ENCODE measurements around the gene PAGR1.

The PAGR1 gene

DNA sequence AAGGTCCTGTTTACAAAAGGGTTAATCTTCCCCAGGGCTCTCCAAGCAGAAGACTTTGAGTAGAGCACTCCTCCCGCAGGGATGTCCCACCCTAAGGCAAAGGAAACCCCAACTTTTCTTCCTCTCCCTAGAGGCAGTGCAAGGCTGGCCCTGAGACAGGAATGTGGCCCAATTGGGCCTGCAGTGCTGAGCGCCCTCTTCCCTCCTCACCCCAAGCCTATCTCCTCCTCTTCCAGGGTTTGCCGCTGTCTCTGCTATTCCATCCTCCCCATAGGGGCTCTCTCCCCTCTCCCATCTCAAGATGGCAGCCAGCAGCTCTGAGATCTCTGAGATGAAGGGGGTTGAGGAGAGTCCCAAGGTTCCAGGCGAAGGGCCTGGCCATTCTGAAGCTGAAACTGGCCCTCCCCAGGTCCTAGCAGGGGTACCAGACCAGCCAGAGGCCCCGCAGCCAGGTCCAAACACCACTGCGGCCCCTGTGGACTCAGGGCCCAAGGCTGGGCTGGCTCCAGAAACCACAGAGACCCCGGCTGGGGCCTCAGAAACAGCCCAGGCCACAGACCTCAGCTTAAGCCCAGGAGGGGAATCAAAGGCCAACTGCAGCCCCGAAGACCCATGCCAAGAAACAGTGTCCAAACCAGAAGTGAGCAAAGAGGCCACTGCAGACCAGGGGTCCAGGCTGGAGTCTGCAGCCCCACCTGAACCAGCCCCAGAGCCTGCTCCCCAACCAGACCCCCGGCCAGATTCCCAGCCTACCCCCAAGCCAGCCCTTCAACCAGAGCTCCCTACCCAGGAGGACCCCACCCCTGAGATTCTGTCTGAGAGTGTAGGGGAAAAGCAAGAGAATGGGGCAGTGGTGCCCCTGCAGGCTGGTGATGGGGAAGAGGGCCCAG, 3.0 kb upstream of the PAGR1 start:
- H3K9me3 Mint-ChIP-seq = no peaks in the 10 kb centered on the region
- peaks cover 0 to 15% of the 10 kb centered on the region in 2 donors for H3K27me3 Mint-ChIP-seq
- peak overlapping the region; percentile 25 to 84 for H3K4me3 Mint-ChIP-seq
- H3K36me3 Mint-ChIP-seq = peaks cover 33 to 39% of the 10 kb centered on the region in 2 donors
- peaks cover 51 to 88% of the 10 kb centered on the region in 2 donors for H3K4me1 Mint-ChIP-seq
- DNase-seq (no peak), ATAC-seq (replicated peaks) (no peak)
- peak overlapping the region; percentile 37 for H3K27ac Mint-ChIP-seq

DNA sequence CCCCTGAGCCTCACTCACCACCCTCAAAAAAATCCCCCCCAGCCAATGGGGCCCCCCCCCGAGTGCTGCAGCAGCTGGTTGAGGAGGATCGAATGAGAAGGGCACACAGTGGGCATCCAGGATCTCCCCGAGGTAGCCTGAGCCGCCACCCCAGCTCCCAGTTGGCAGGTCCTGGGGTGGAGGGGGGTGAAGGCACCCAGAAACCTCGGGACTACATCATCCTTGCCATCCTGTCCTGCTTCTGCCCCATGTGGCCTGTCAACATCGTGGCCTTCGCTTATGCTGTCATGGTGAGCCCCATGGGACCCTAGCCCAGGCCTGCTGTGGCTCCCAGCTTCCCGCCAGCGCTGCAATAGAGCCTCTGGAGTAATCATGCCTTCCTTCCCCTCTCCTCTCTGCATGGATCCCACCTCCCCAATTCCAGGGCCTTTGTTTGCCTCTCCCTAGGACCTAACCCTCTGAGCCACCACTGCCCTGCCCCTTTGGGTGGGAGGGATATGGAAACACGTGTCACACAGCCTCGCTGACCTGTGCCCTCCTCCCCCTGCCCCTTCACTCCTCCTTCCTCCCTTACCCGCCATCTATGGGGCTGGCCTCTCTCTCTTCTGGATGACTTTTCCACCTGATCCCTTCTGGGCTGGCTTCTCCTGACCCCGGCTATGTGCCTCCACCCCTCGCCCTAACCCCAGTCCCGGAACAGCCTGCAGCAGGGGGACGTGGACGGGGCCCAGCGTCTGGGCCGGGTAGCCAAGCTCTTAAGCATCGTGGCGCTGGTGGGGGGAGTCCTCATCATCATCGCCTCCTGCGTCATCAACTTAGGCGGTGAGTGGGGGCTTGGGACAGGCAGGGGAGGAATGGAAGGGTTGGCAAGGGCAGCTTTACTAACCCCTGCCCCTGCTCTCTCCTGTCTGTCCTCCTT, 2.0 kb upstream of the PAGR1 start:
- no peaks in the 10 kb centered on the region for H3K9me3 Mint-ChIP-seq
- H3K27ac Mint-ChIP-seq = peak overlapping the region; percentile 73
- no peak for ATAC-seq (replicated peaks)
- peaks cover 0 to 15% of the 10 kb centered on the region in 2 donors for H3K27me3 Mint-ChIP-seq
- DNase-seq = no peak
- peak overlapping the region in 1 of 2 donors; percentile 14 for H3K4me3 Mint-ChIP-seq
- H3K4me1 Mint-ChIP-seq = peaks cover 52 to 88% of the 10 kb centered on the region in 2 donors
- peaks cover 33 to 39% of the 10 kb centered on the region in 2 donors for H3K36me3 Mint-ChIP-seq

DNA sequence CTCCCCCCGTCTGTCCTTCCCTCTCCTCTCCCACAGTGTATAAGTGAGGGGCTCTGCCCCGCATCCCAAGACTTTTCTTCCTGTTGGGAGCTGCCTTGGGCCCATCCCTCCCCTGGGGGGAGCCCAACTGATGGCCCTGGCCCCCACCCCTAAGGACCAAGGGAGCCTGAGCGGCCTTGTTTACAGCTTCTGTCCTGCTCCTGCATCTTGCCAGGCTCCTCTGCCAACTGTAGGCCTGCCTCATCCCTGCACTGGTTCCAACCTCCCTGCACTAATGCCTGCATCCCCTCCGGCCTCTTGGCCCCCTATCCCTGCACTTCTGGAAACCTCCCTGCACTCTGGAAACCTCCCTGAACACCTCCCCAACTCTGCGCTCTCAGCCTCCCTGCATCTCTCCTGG, 1.4 kb upstream of the PAGR1 start:
- peaks cover 35 to 43% of the 10 kb centered on the region in 2 donors for H3K36me3 Mint-ChIP-seq

DNA sequence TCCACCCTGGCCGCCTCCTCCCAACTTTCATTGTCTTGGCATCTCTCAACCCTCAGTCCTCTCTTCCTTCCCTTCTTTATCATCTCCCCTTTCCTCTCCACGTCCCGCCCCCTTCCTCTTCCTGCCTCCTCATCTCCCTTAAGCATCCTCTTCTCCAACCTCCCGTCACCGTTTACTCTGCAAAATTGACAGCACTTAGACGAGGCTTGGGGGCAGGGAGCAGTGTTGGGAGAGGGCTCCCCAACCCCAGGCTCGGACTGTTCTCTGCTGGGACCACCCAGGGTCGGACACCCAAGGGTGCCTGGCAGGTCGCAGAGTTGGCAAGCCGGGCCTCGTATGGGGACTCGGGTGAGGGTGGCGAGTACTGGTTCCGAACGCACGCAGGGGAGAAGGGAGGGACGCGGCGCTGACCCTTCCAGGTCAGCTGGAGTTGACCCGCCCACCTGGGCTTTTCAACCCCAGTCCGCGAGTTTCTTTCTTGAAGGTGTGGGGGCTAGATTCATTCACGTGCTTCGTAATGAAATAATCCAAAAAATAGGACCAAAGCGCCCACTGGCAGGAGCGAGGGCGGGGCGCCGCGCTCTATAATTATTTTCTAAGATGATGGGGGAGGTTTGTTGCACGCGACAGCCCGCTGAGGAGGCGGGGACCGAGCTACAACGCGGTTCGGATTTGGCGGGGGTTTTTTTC, 775 bp upstream of the PAGR1 start:
- ATAC-seq (replicated peaks) = no peak
- Mint-ChIP-seq H3K9me3 (no peaks in the 10 kb centered on the region), H3K4me3 (peak overlapping the region; percentile 89 to 97), H3K36me3 (peaks cover 32 to 41% of the 10 kb centered on the region in 2 donors), H3K27me3 (peaks cover 0 to 15% of the 10 kb centered on the region in 2 donors), H3K27ac (peak overlapping the region; percentile 65), H3K4me1 (peaks cover 53 to 88% of the 10 kb centered on the region in 2 donors)
- DNase-seq = no peak

More for the DNA sequence above, 1.4 kb upstream of the PAGR1 start:
- no peak for ATAC-seq (replicated peaks)
- Mint-ChIP-seq H3K9me3 (no peaks in the 10 kb centered on the region), H3K27ac (no peak overlapping the region), H3K4me1 (peaks cover 54 to 88% of the 10 kb centered on the region in 2 donors), H3K4me3 (peak overlapping the region; percentile 89 to 97), H3K27me3 (peaks cover 0 to 15% of the 10 kb centered on the region in 2 donors)
- DNase-seq = no peak

DNA sequence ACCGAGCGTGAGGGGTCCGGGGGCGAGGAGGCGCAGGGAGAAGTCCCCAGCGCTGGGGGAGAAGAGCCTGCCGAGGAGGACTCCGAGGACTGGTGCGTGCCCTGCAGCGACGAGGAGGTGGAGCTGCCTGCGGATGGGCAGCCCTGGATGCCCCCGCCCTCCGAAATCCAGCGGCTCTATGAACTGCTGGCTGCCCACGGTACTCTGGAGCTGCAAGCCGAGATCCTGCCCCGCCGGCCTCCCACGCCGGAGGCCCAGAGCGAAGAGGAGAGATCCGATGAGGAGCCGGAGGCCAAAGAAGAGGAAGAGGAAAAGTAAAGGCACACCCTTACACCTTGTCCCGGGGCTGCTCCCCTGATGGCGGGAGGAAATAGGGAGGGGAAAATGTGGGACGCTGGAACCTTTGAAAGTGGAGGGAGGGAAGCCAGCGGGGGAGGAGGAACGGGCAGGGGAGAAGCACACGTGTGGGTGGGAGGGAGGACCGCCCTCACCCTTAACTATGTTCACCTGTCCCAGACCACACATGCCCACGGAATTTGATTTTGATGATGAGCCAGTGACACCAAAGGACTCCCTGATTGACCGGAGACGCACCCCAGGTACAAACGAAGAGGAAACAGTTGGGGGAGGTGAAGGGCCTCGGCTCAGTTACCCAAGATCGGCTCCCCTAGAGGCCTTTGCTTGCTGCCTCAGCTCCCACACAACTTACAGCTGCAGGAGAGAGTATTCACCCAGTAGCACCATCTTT, 916 bp downstream of the PAGR1 start:
- ATAC-seq (replicated peaks) (peak; percentile 27 to 29), DNase-seq (peak; percentile 55)
- peaks cover 40 to 82% of the 10 kb centered on the region in 2 donors for H3K4me1 Mint-ChIP-seq
- peak overlapping the region; percentile 99 for H3K27ac Mint-ChIP-seq
- H3K4me3 Mint-ChIP-seq = peak overlapping the region; percentile 89 to 97
- H3K9me3 Mint-ChIP-seq = no peaks in the 10 kb centered on the region
- peaks cover 0 to 10% of the 10 kb centered on the region in 2 donors for H3K27me3 Mint-ChIP-seq
- H3K36me3 Mint-ChIP-seq = peaks cover 29 to 39% of the 10 kb centered on the region in 2 donors

DNA sequence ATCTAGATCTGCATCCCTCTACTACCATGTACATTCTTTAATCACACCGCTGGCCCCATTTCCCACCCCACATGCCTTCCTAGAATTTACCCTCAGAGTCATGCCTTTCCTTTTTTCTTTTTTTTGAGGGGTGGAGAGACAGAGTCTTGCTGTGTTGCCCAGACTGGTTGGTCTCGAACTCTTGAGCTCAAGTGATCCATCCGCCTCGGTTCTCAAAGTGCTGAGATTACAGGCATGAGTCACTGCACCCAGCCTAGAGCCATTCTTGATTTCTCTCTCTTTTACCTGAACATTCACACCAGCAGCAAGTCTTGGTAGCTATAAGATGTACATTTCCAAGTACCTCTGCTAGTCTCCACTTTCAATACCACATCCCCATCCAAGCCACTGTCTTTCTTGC, 2.1 kb downstream of the PAGR1 start:
- Mint-ChIP-seq H3K4me3 (peak overlapping the region; percentile 68 to 77), H3K36me3 (peaks cover 36 to 42% of the 10 kb centered on the region in 2 donors), H3K9me3 (no peaks in the 10 kb centered on the region), H3K27ac (no peak overlapping the region), H3K27me3 (no peaks in the 10 kb centered on the region), H3K4me1 (peaks cover 43 to 83% of the 10 kb centered on the region in 2 donors)
- DNase-seq = no peak
- ATAC-seq (replicated peaks) = no peak

DNA sequence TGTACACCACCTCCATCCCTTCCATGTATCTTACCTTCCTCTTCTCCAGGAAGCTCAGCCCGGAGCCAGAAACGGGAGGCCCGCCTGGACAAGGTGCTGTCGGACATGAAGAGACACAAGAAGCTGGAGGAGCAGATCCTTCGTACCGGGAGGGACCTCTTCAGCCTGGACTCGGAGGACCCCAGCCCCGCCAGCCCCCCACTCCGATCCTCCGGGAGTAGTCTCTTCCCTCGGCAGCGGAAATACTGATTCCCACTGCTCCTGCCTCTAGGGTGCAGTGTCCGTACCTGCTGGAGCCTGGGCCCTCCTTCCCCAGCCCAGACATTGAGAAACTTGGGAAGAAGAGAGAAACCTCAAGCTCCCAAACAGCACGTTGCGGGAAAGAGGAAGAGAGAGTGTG, 3.6 kb downstream of the PAGR1 start:
- H3K36me3 Mint-ChIP-seq = peaks cover 36 to 42% of the 10 kb centered on the region in 2 donors
- no peaks in the 10 kb centered on the region for H3K27me3 Mint-ChIP-seq
- H3K4me3 Mint-ChIP-seq = peak overlapping the region; percentile 96 to 98
- no peaks in the 10 kb centered on the region for H3K9me3 Mint-ChIP-seq
- peak overlapping the region; percentile 4 for H3K27ac Mint-ChIP-seq
- no peak for ATAC-seq (replicated peaks)
- no peak for DNase-seq
- peaks cover 39 to 74% of the 10 kb centered on the region in 2 donors for H3K4me1 Mint-ChIP-seq

DNA sequence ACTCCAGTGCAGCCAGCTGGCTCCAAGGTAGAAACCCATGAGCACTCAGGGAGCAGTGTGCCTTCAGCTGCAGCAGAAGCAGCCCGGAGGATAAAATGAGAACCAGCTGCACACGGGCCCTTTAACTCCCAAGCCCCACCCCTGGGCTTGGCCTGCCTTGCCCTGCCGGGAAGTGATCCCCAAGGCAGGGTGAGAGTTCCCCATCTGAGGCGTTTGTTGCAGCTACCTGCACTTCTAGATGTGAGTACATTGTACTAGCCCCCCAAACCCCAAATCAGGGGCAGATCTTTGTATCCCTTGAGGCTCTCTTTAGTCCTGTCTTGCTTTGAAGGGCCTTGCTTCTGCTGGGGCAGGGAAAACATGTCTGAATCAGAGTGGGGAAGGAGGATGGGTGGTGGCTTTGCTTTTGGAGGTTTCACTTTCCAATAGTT, 4.3 kb downstream of the PAGR1 start, which contains the start of gene MVP:
Gene MVP (plus strand): TSS at position 192 of the 431 bp plus-strand sequence. CDS start 10,088 bp downstream, outside the sequence.
- peaks cover 39 to 46% of the 10 kb centered on the region in 2 donors for H3K36me3 Mint-ChIP-seq
- peaks cover 36 to 73% of the 10 kb centered on the region in 2 donors for H3K4me1 Mint-ChIP-seq
- H3K9me3 Mint-ChIP-seq = no peaks in the 10 kb centered on the region
- peak within 1 kb of the TSS; percentile 96 to 98 for H3K4me3 Mint-ChIP-seq
- peak; percentile 35 to 38 for ATAC-seq (replicated peaks)
- H3K27me3 Mint-ChIP-seq = no peaks in the 10 kb centered on the region
- peak within 1 kb of the TSS; percentile 95 for H3K27ac Mint-ChIP-seq
- peak; percentile 54 for DNase-seq

DNA sequence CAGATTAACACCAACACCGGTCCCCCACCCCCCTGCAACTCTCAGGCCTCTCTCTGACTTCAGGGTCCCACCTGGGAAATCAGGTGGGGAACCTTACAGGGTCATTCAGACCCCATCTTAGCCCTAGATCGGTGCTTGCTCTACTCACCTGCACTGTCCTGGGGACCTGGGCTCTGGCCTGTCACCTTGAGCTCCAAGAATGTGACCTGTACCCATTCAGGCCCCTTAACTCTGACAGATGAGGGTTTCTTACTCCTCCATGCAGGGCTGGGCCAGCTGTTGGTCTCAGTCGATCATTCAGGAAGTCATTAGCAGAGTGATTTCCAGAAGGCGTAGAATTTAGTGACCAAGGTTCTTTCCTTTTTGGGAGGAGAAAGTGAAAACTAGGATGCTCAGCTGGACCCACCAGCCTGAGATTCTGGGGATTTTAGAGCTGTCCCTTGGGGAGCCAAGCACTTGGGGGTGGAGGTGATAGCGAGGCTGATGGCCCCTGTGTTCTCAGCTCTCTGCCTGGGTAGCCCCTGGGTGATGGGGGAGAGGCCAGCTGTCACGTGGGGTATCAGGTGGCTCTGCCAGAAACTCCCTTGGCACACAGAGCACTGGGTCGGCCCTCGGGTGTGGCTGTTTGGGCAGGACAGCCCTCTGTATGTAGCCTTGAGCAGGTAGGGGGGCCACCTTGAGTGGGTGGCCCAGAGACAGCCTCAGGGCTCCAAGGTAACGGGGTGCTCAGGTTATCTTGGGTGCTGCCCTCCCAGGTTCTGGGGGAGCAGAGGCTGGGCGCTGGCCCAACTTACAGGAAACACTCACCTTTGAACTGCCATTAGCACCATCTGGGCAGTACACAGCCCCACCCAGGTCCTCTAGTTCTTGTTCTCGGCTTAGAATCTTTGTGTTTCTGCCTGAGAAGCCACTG, 5.0 kb downstream of the PAGR1 start:
- ATAC-seq (replicated peaks) = peak; percentile 63 to 68
- H3K36me3 Mint-ChIP-seq = peaks cover 41 to 49% of the 10 kb centered on the region in 2 donors

DNA sequence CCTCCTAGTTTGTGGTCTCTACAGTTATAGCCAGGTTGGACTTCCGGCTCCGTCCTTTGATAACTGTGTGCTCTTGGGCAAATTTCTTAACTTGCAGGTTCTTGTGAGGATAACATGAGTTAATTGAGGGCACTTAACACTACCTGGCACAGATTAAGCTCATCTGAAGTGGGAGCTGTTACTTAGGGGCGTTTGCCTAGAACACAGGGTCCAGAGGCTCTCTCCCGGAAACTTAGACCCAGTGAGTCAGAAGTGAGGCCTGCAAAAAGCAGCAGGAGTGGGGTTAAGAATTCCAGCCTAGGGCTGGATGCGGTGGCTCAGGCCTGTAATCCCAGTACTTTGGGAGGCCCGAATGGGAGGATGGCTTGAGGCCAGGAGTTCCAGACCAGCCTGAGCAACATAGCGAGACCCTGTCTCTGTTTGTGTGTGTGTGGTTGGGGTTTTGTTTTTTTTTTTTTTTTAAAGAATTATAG, 5.7 kb downstream of the PAGR1 start:
- no peaks in the 10 kb centered on the region for H3K9me3 Mint-ChIP-seq
- ATAC-seq (replicated peaks) = no peak
- H3K27me3 Mint-ChIP-seq = no peaks in the 10 kb centered on the region
- H3K27ac Mint-ChIP-seq = peak overlapping the region; percentile 95
- peaks cover 39 to 46% of the 10 kb centered on the region in 2 donors for H3K36me3 Mint-ChIP-seq
- H3K4me3 Mint-ChIP-seq = peak overlapping the region; percentile 96 to 98
- peaks cover 36 to 74% of the 10 kb centered on the region in 2 donors for H3K4me1 Mint-ChIP-seq
- DNase-seq = no peak

More for the DNA sequence above, 5.0 kb downstream of the PAGR1 start:
- peak; percentile 63 for DNase-seq
- peaks cover 37 to 76% of the 10 kb centered on the region in 2 donors for H3K4me1 Mint-ChIP-seq
- no peaks in the 10 kb centered on the region for H3K27me3 Mint-ChIP-seq
- H3K27ac Mint-ChIP-seq = peak overlapping the region; percentile 95
- peak overlapping the region; percentile 96 to 98 for H3K4me3 Mint-ChIP-seq
- no peaks in the 10 kb centered on the region for H3K9me3 Mint-ChIP-seq

DNA sequence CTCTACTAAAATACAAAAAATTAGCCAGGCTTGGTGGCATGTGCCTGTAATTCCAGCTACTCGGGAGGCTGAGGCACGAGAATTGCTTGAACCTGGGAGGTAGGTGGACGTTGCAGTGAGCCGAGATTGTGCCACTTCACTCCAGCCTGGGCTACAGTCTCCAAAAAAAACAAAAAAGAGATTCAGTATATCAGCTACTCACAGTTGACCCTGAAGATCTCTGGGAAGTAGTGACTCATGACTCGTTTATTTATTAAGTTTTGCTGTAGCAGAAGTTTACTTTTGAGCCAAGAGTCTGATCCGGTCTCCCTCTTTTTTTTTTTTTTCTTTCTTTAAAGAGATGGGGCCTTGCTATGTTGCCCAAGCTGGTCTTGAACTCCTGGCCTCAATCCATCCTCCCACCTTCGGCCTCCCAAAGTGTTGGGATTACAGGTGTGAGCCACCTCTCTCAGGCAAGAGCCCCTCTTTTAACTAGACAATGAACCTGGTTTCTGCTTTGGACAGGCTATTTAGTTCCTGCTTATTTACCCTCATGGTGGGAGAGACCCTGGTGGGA, 8.7 kb downstream of the PAGR1 start:
- H3K36me3 Mint-ChIP-seq = peaks cover 23 to 26% of the 10 kb centered on the region in 2 donors
- H3K27ac Mint-ChIP-seq = peak overlapping the region; percentile 53
- ATAC-seq (replicated peaks) = no peak
- peaks cover 19 to 50% of the 10 kb centered on the region in 2 donors for H3K4me1 Mint-ChIP-seq
- no peaks in the 10 kb centered on the region for H3K27me3 Mint-ChIP-seq
- no peaks in the 10 kb centered on the region for H3K9me3 Mint-ChIP-seq
- H3K4me3 Mint-ChIP-seq = peak overlapping the region in 1 of 2 donors; percentile 15
- no peak for DNase-seq
